AG04450 (cell line): ENCODE measurements around the gene HTR1B. TPM values are rescaled to one million over a fixed set of nuclear protein-coding genes. Genes with fewer than 3 reads are reported as not detected.

Experiments used
- CTCF ChIA-PET: fragments of 300-600, 350-600 bp; formaldehyde crosslinking; extraction: SDS; loops from one replicate; lab custom pipeline; 2022; ENCODE audit warnings: antibody characterized with exemption, inconsistent platforms; lab: Charles Lee
- POLR2A ChIA-PET: fragments of 350-600 bp; formaldehyde crosslinking; extraction: SDS; loops from one replicate; lab custom pipeline; 2021; ENCODE audit warnings: antibody characterized with exemption, inconsistent platforms; lab: Yijun Ruan, JAX
- DNase-seq: peaks from one replicate; pipeline ENCODE4 v3.0.0-alpha.2; 2011; ENCODE audit warnings: low read depth, low spot score
- H3K27ac ChIP-seq: one replicate; pipeline ENCODE4 v1.5.1; 2012; ENCODE audit warnings: low read depth, low read length, control low read depth
- H3K27me3 ChIP-seq: one replicate; pipeline ENCODE4 v1.6.0; 2012; ENCODE audit warnings: low read length; ENCODE audit not compliant: control insufficient read depth, insufficient read depth
- H3K4me3 ChIP-seq: 2 replicates; pipeline ENCODE4 v1.5.1; 2011; ENCODE audit warnings: mild to moderate bottlenecking, low read depth, low read length, control low read depth
- H3K9me3 ChIP-seq: 2 replicates; pipeline ENCODE4 v1.5.1; 2012; ENCODE audit warnings: low read length; ENCODE audit not compliant: control insufficient read depth, insufficient read depth
- polyA plus RNA-seq: library from polyadenylated mRNA; depleted of rRNA; stranded (reverse); fragments of >200 nt; gene quantifications from 2 replicates; pipeline ENCODE4 v1.2.3, GENCODE V29; 2011
- TF ChIP-seq, protein P1 (sequence below): IDR thresholded peaks from 2 replicates; pipeline ENCODE4 v1.5.1; 2011; ENCODE audit warnings: low read depth, low read length, control low read depth, inconsistent platforms

HTR1B gene
- polyA plus RNA-seq, 1 experiment: 0.86 TPM

DNA sequence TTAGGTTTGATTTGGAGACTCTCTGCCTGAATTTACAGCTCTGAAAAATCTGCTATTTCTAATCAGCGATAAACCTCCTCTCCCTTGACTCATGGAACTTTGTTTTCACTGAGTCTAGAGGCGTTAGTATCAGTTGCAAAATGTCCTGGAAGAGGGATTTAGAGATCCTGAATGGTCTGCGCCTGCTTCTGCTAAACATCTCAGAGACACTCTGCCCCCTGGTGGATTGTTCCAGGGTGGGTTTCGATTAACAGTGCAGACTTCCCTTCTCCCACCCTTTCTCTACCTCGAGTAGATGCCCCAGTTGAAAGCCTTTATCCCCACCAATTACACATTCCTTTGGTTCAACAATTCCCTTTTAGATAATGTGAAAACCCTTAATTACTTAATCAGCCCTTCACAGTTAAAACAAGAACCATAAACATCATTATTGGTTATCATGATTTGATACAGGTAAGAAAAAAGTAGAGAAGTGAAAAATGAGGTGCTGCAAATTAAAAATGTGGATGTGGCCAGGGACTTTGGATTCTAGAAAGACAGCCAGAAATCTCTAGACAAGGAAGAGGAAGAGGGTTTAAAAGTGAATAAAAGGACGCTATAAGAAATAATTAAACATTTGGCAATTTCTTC, 5.5 kb downstream of the HTR1B start:
- H3K9me3 ChIP-seq: no peaks in the 10 kb centered on the region
- no peak overlapping the region for H3K4me3 ChIP-seq
- peaks cover 7% of the 10 kb centered on the region for H3K27me3 ChIP-seq
- CTCF ChIA-PET: interaction anchor here (0.6 to 2.1 kb wide), 32 partner anchors 8 to 1602 kb away, joined by 3 to 27 read pairs (median 4); no protein-coding TSS in a partner anchor
- no peak overlapping the region for H3K27ac ChIP-seq
- POLR2A ChIA-PET: no interaction called here
- TF ChIP-seq, protein P1, sequence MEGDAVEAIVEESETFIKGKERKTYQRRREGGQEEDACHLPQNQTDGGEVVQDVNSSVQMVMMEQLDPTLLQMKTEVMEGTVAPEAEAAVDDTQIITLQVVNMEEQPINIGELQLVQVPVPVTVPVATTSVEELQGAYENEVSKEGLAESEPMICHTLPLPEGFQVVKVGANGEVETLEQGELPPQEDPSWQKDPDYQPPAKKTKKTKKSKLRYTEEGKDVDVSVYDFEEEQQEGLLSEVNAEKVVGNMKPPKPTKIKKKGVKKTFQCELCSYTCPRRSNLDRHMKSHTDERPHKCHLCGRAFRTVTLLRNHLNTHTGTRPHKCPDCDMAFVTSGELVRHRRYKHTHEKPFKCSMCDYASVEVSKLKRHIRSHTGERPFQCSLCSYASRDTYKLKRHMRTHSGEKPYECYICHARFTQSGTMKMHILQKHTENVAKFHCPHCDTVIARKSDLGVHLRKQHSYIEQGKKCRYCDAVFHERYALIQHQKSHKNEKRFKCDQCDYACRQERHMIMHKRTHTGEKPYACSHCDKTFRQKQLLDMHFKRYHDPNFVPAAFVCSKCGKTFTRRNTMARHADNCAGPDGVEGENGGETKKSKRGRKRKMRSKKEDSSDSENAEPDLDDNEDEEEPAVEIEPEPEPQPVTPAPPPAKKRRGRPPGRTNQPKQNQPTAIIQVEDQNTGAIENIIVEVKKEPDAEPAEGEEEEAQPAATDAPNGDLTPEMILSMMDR: peak; percentile 85
- DNase-seq: peak; percentile 90

DNA sequence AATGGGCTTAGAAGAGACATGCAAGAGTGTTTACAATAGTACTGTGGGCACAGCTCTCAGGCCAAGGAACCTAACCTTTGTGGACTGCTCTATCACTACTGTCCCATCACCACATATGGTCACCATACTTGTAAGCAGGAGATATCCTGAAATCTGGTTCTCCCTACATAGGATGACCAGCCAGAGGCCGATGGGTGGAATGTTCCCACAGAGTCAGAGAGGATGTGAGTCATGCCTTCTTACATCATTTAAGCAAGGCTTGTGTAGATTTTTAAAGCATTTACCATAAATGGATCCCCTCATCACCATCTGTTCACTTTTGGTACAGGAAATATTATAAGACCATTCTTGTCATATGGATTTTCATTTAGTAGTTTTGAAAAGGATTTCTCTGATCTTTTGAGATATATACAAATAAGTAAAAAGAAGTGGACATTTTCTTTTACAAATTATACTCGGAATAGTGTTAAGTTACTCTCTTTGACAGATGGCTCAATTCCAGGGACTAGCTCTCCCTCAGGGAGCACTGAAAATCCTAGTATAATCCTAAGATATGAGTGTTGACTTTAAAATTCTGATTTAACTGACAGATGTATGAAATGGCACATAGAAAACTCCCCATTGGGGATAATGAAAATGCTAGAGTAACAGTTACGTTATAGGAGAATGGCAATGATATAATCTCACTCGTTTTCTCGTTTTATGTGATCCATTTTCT, 6.6 kb downstream of the HTR1B start:
- DNase-seq: peak; percentile 99
- Histone ChIP-seq H3K27ac (peak overlapping the region; percentile 96), H3K9me3 (no peaks in the 10 kb centered on the region), H3K27me3 (no peaks in the 10 kb centered on the region), H3K4me3 (no peak overlapping the region)
- ChIA-PET CTCF (interaction anchor here (0.8 to 2.1 kb wide), 28 partner anchors 9 to 1601 kb away, joined by 3 to 27 read pairs (median 4); no protein-coding TSS in a partner anchor), POLR2A (interaction anchor here (0.6 kb wide), 2 partner anchors 24 to 164 kb away, joined by 3 read pairs; no protein-coding TSS in a partner anchor)
- TF ChIP-seq, protein P1: no peak

DNA sequence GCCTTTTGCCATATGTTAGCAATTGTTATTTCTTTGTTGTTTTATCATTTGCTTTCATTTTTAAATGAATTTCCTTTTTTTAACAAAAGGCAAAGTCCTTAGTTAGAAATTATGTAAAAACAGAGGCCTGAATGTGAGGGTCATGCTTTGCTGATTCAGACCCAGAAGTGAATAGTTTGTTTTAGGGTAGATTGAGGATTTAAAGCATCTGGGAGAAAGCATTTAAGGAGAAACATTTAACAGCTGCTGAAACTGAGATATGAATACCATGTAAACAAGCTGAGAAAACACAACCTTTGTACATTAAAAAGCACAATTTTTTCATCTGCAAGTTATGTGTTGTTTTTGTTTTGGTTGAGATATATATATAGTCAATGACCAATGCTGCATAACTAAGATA, 8.0 kb downstream of the HTR1B start:
- Histone ChIP-seq H3K9me3 (no peaks in the 10 kb centered on the region), H3K4me3 (no peak overlapping the region), H3K27me3 (no peaks in the 10 kb centered on the region), H3K27ac (peak overlapping the region; percentile 62)
- no peak for DNase-seq
- ChIA-PET CTCF (interaction anchor here (0.6 to 1.1 kb wide), 3 partner anchors 11 to 35 kb away, joined by 3 to 4 read pairs (median 4); no protein-coding TSS in a partner anchor), POLR2A (no interaction called here)
- TF ChIP-seq, protein P1: no peak

DNA sequence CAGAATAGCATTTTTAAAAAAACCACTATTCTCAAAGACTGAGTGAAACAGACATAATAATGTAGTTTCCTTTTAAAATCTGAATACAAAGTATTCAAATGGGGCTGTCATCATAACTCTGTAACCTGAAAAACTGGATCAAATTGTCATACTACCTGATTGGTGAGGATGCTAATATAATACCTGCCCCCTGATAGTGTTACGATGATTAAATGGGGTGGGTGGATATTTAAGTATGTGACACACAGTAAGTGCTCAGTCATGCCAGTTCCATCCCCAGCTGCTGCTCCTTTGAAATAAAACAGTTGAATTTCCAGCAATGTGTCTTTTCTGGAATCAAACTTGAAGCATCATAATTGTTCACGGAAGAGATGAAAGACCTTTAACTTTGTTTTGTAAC, 8.9 kb downstream of the HTR1B start:
- no peaks in the 10 kb centered on the region for H3K27me3 ChIP-seq
- ChIA-PET CTCF (no interaction called here), POLR2A (no interaction called here)
- TF ChIP-seq, protein P1: no peak
- no peak for DNase-seq
- no peaks in the 10 kb centered on the region for H3K9me3 ChIP-seq
- H3K27ac ChIP-seq: no peak overlapping the region
- no peak overlapping the region for H3K4me3 ChIP-seq

DNA sequence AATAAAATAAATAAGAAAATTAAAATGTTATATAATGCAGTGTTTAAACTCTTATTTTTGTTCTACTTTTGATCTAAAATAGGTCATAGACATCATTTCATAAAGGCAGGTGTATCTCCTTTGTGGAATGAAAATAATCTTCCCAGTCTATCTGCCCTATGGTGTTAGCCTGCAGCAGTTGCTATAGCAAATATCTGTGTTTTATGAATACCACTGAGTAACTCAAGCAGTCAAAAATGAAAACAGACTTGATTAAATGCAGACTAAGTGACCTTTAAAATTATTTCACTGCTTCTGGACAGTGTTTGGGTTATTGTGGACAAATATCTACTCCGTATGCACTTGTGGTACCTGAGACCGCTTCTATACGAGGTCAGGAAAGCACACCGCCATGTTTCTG, 11.8 kb downstream of the HTR1B start:
- CTCF ChIA-PET: interaction anchor here (1.0 to 1.8 kb wide), 3 partner anchors 14 to 1559 kb away, joined by 3 to 5 read pairs (median 4); no protein-coding TSS in a partner anchor

More for the DNA sequence above, 11.8 kb downstream of the HTR1B start:
- Histone ChIP-seq H3K4me3 (no peak overlapping the region), H3K27me3 (no peaks in the 10 kb centered on the region), H3K27ac (no peak overlapping the region), H3K9me3 (no peaks in the 10 kb centered on the region)
- POLR2A ChIA-PET: no interaction called here
- DNase-seq: no peak
- TF ChIP-seq, protein P1: no peak
